Bone marrow (tissue), 2 donors: ENCODE measurements around the gene GSKIP.
"Not testable (repeated sequence)": the region's sequence is repeated elsewhere in the genome, so short reads cannot be mapped to it uniquely, and the experiment has no call there.

ENCODE experiments used
- DNase-seq, 2 donors: peaks; one replicate each; lab custom pipeline; 2025; lab: John Stamatoyannopoulos, UW

Gene GSKIP

DNA sequence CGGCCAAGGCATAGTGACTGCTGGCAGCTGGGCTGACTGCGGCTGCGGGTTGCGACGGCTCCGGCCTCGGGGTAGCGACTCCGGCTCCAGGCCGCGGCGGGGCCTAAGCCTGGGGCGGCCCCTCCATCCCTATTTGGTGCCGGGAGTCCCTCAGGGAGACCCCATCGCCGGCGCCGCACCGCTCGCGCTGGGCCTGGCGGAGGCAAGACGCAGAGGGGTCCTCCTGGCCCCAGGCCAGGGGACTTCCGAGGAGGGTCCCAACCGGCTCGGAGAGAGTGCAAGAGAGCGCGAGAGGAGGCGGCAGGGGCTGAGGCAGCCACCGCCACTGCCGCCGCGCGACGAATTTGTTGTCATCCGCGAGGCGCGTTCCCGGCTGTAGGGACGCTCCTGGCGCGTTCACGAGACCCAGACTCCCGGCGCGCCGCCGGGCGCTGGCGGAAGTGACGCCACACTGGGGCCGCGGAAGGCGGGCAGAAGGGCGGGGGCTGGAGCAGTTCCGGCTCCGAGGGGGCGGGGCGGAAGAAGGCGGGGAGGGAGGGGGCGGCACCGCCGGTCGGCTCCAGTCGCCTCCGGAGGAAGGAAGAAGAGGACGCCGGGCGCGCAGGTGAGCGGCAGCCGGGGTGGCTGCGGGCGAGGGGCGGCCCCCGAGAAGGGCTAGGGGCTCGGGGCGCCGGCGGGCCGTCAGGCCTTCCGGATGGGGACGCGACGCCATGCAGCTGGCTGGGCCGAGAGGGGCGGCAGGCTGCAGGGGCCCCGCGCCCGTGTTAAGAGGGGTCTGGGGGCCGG lies at the start of gene GSKIP, which contains the start of gene ATG2B:
GSKIP (plus strand) TSS at position 562 of the 786 bp plus-strand sequence. CDS start 18,722 bp downstream, outside the sequence.
ATG2B (minus strand) TSS at position 377 of the 786 bp plus-strand sequence; CDS start at position 12, 365 bp downstream.
- DNase-seq: peak; percentile 84 to 89

GRCh38 chr14:96316087-96316486 lies 47.2 kb upstream of the GSKIP start:
- DNase-seq: no peak

GRCh38 chr14:96318836-96319235 lies 44.5 kb upstream of the GSKIP start:
- DNase-seq: no peak

GRCh38 chr14:96320605-96321004 lies 42.7 kb upstream of the GSKIP start:
- DNase-seq: no peak

- no peak for DNase-seq
These were observed 39.1 kb upstream of the GSKIP start for GRCh38 chr14:96324219-96324618.

- DNase-seq: no peak
These were observed 24.8 kb upstream of the GSKIP start for GRCh38 chr14:96338551-96338950.

DNA sequence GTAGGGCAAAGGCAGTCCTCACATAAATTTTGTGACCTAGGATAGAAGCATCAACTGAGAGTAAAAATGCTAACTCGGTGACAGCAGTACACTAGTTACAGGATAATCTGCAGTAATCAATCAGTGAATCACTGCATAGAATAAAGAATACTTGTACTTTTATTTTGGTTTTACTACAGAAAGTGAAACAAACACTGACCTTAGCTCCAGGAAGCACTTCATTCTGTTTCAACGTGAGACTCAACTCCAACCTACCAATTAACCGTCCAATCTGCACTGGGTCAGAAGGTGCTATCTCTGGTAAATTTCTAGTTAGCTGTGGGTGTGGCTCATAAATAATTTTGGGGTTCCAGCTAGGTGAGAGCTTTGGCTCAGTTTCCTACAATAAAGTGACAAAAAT lies 22.0 kb upstream of the GSKIP start:
- DNase-seq: no peak

DNA sequence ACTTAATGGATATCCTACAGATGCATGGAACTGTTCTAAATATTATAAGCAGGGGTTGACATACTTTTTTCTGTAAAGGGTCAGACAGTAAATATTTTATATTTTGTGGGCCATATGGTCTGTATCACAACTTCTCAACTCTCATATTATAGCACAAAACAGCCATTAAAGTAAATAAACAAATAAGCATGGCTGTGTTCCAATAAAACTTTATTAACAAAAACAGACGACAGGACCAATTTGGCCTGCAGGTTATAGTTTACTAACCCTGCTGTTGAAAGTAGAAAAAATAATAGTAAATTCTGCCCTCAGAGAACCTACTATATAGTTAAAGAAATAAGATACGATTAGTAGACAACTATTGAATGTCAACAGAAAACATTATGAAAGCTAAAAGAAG lies 17.7 kb upstream of the GSKIP start:
- no peak for DNase-seq

GRCh38 chr14:96347957-96348356 lies 15.4 kb upstream of the GSKIP start:
- not testable (repeated sequence) for DNase-seq

DNA sequence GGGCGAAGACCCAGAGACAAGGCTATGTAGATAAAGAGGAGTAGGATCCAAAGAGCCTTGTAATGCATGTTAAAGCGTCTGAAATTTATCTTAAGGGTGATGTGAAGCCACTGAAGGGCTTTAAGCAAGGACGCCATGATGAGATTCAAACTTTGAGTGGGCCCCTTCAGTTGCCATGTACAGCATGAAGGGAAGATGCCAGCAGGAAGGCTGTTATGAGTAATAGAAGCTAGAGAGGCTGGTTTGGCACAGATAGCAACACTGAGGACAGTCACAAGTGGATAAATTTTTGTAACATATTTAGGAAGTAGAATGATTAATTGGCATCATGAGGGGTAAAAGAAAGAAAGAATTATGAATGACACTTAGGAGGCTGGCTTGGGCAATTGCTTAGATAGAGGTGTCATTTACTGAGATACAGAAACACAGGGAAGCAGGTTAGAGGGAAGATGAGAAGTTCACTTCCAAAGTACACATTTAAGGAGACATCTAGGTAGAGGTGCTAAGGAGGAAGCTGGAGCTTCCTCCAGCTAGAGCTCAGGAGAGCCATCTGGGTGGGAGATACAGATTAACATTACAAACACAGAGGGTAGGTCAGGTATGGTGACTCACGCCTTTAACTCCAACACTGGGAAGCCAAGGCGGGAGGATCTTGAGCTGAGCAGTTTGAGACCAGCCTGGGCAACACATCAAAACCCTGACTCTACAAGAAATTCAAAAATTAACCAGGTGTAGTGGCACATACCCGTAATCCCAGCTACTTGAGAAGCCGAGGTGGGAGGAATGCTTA lies 13.8 kb upstream of the GSKIP start:
- DNase-seq: peak in 1 of 2 donors; percentile 66

- DNase-seq: no peak
These were observed 11.3 kb upstream of the GSKIP start for GRCh38 chr14:96351986-96352385.

- no peak for DNase-seq
These were observed 10.6 kb upstream of the GSKIP start for GRCh38 chr14:96352708-96353107.

DNA sequence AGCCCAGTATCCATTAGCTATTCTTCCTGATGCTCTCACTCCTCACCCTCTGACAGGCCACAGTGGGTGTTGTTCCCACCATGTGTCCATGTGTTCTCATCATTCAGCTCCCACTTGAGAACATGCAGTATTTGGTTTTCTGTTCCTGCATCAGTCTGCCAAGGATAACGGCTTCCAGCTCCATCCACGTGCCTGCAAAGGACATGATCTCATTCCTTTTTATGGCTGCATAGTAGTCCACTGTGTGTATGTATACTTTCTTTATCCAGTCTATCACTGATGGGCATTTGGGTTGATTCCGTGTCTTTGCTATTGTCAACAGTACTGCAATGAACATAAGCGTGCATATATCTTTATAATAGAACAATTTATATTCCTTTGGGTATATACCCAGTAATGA lies 9.1 kb upstream of the GSKIP start:
- no peak for DNase-seq

GRCh38 chr14:96357216-96357615 lies 6.1 kb upstream of the GSKIP start:
- no peak for DNase-seq

DNA sequence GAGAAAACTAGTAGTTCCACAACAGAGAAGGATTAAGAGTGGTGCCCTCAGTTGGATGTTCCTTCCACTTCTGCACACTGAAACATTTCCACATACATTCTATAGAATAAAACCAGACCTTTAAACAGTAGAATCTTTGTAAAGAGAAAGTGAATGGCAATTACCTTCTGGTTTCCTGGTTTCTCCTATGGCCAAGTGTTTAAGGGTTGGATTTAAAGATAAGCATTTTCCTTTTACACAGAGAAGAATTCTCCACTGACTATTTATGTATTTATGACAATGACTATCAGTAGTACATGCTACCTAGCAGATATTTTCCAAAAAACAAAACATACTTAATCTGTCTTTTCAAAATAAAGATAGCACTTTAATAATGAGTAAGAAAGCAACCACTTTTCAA lies 3.4 kb upstream of the GSKIP start:
- DNase-seq: no peak

- DNase-seq: peak; percentile 45 to 51
These were observed 1.0 kb upstream of the GSKIP start for GRCh38 chr14:96362071-96362964.

- peak in 1 of 2 donors; percentile 19 for DNase-seq
These were observed 518 bp downstream of the GSKIP start for GRCh38 chr14:96363751-96364336.

DNA sequence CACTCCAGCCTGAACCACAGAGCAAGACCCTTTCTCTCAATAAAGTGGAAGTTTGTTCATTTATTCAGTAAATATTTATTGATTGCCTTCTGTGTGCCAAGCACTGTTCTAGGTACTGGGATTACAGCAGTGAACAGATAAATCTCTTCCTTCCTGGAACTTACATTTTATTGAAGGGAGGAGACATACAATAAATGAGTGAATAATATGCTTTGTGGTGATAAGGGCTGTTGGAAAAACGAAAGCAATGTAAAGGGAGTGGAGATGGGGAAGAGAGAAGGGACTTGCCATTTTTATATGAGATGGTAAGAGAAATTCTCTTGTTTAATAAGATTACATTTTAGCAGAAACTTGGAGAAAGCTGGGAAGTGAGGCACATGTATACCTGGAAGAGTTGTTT lies 1.6 kb downstream of the GSKIP start:
- DNase-seq: no peak

DNA sequence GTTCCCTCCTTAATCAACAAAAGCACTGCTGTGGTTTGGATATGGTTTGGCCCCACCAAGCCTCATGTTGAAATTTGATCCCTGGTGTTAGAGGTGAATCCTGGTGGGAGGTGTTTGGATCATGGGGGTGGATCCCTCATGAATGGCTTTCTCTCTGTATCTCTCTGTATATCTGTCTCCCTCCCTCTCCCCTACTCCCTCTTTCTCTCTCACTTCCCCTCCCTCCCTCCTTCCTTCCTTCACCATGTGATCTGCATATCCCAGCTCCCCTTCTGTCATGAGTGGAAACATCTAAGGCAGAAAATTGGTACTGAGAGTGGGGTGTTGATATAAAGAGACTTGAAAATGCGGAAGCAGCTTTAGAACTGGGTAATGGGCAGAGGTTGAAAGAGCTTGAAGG lies 5.2 kb downstream of the GSKIP start:
- no peak for DNase-seq

DNA sequence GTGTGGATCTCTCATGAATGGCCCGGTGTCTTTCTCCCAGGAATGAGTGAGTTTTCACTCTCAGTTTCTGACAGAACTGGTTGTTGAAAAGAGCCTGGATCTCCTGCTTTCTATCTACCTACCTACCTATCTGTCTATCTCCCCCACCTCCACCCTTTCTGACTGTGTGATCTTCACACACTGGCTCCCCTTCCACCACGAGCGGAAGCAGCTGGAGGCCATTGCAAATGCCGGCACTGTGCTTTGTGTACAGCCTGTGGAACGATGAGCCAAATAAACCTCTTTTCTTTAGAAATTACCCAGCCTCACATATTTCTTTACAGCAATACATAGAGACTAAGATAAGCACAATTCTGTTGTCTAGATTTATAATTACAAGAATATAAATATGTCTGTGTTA lies 7.2 kb downstream of the GSKIP start:
- DNase-seq: no peak

- DNase-seq: no peak
These were observed 10.2 kb downstream of the GSKIP start for GRCh38 chr14:96373538-96373937.

DNA sequence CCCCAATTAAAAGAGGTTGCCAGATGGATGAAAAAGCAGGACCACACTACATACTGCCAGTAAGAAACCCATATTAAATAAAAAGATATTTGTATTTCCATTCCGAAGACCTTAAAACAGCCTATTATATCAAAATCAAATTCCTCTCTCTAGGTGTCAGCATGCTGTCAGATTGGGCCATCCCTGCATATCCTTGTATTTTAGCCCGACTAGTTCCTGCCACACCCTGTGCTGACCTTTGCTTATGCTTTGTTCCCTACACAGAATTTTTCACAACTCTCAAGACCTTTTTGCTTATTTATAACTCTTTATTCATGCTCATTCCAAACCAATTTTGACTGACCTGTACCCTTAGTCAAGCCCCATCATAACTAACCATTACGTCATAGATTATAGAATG lies 12.8 kb downstream of the GSKIP start:
- DNase-seq: no peak
